GM19468 (cell line): ENCODE data around the gene EDA.

ENCODE experiments used
- ATAC-seq: cut with Tn5 transposase; IDR thresholded peaks from one replicate; pipeline ENCODE4 v1.9.1; 2021; ENCODE audit warnings: mild to moderate bottlenecking, moderate library complexity, moderate number of reproducible peaks; ENCODE audit not compliant: unreplicated experiment; ENCODE audit errors: extremely low read depth

Gene EDA

GRCh38 chrX:70013466-70014381, 397.8 kb downstream of the EDA start:
- no peak for ATAC-seq

GRCh38 chrX:70016513-70016912, 400.6 kb downstream of the EDA start:
- ATAC-seq = no peak

GRCh38 chrX:70022616-70023015, 406.7 kb downstream of the EDA start:
- ATAC-seq = no peak

- no peak for ATAC-seq
Measured at GRCh38 chrX:70025464-70025863, 409.6 kb downstream of the EDA start.

GRCh38 chrX:70026112-70026850, 410.4 kb downstream of the EDA start:
- no peak for ATAC-seq

- ATAC-seq = no peak
Measured at GRCh38 chrX:70026851-70027200, 410.9 kb downstream of the EDA start.

GRCh38 chrX:70029863-70030262, 413.9 kb downstream of the EDA start:
- no peak for ATAC-seq

- peak; percentile 64 for ATAC-seq
Measured at GRCh38 chrX:70030301-70030767, 414.4 kb downstream of the EDA start.

- no peak for ATAC-seq
Measured at GRCh38 chrX:70032792-70033191, 416.9 kb downstream of the EDA start.

GRCh38 chrX:70033348-70034051, 417.6 kb downstream of the EDA start:
- ATAC-seq = no peak

GRCh38 chrX:70034646-70035045, 418.7 kb downstream of the EDA start:
- ATAC-seq = no peak

- ATAC-seq = no peak
Measured at GRCh38 chrX:70038515-70038914, 422.6 kb downstream of the EDA start.

GRCh38 chrX:70038951-70039350, 423.0 kb downstream of the EDA start:
- ATAC-seq = no peak

- ATAC-seq = no peak
Measured at GRCh38 chrX:70039758-70040157, 423.8 kb downstream of the EDA start.

- ATAC-seq = no peak
Measured at GRCh38 chrX:70041993-70042392, 426.1 kb downstream of the EDA start.

GRCh38 chrX:70042399-70043371, 426.8 kb downstream of the EDA start:
- no peak for ATAC-seq

- no peak for ATAC-seq
Measured at GRCh38 chrX:70043685-70044084, 427.8 kb downstream of the EDA start.

- ATAC-seq = no peak
Measured at GRCh38 chrX:70044541-70045245, 428.8 kb downstream of the EDA start.

- ATAC-seq = no peak
Measured at GRCh38 chrX:70046978-70047377, 431.1 kb downstream of the EDA start.
